ENCODE results near the gene SLC22A23.

Gene SLC22A23

GRCh38 chr6:3391902-3392458 lies 64.9 kb downstream of the SLC22A23 start:
- H3K4me1 ChIP-seq (ENCODE audit: control insufficient read depth, insufficient read depth, low read depth, low read length), result peaks cover 3% of the 10 kb centered on the region
- no peak overlapping the region for H2BK15ac ChIP-seq (ENCODE audit: low read depth, poor library complexity, severe bottlenecking)
- no peak overlapping the region for H3K4ac ChIP-seq (ENCODE audit: low read depth in 1 of 2, low read length in 2 of 2)
- H4K8ac ChIP-seq (ENCODE audit: low read length), result no peak overlapping the region
- no peak overlapping the region for H3K27ac ChIP-seq (ENCODE audit: low read length, poor library complexity, severe bottlenecking)
- no peaks in the 10 kb centered on the region for H3K79me1 ChIP-seq (replicated peaks; ENCODE audit: low read length, poor library complexity, severe bottlenecking)
- no peak overlapping the region for H2AK5ac ChIP-seq (ENCODE audit: low read length, severe bottlenecking)
- H3K9me3 ChIP-seq (ENCODE audit: control insufficient read depth, low read length), result no peaks in the 10 kb centered on the region
- H3K27me3 ChIP-seq (ENCODE audit: control insufficient read depth in 1 of 2, insufficient read depth in 1 of 2, low read length in 2 of 2), result no peaks in the 10 kb centered on the region
- no peak overlapping the region for H3K4me2 ChIP-seq (ENCODE audit: low read length, poor library complexity, severe bottlenecking)
- no peak overlapping the region for H3K18ac ChIP-seq (ENCODE audit: low read depth in 1 of 2, low read length in 2 of 2)
- no peak overlapping the region for H3K23ac ChIP-seq (ENCODE audit: low read length in 2 of 2)
- no peak overlapping the region for H4K91ac ChIP-seq (ENCODE audit: low read length)
- H3K14ac ChIP-seq (ENCODE audit: low read length in 2 of 2), result peak overlapping the region in 1 of 2 experiments; percentile 35
- H2BK5ac ChIP-seq (ENCODE audit: low read depth, low read length, poor library complexity, severe bottlenecking), result no peak overlapping the region
- no peak overlapping the region for H3K9ac ChIP-seq (ENCODE audit: low read length)
- no peak for DNase-seq
- no peak overlapping the region for H2BK120ac ChIP-seq (ENCODE audit: low read depth, low read length)
- H3K36me3 ChIP-seq (ENCODE audit: control insufficient read depth in 1 of 2, insufficient read depth in 2 of 2, low read depth in 1 of 2, low read length in 2 of 2), result peaks cover 0 to 23% of the 10 kb centered on the region in 2 experiments
- H2AFZ ChIP-seq (ENCODE audit: low read depth, low read length), result no peak overlapping the region
- no peak overlapping the region for H2BK12ac ChIP-seq (ENCODE audit: low read length in 2 of 2)
- WGBS, result 91% methylated on average over 1 of the region's 3 CpGs
- H3K4me3 ChIP-seq (ENCODE audit: insufficient read depth in 1 of 2, low read depth in 1 of 2, low read length in 2 of 2), result no peak overlapping the region

- no peaks in the 10 kb centered on the region for H3K79me1 ChIP-seq (replicated peaks; ENCODE audit: low read length, poor library complexity, severe bottlenecking)
- H2BK15ac ChIP-seq (ENCODE audit: low read depth, poor library complexity, severe bottlenecking), result no peak overlapping the region
- H3K36me3 ChIP-seq (ENCODE audit: control insufficient read depth in 1 of 2, insufficient read depth in 2 of 2, low read depth in 1 of 2, low read length in 2 of 2), result peaks cover 0 to 26% of the 10 kb centered on the region in 2 experiments
- no peak overlapping the region for H2BK120ac ChIP-seq (ENCODE audit: low read depth, low read length)
- DNase-seq, result no peak
- peak overlapping the region; percentile 88 for H3K9ac ChIP-seq (ENCODE audit: low read length)
- H4K8ac ChIP-seq (ENCODE audit: low read length), result no peak overlapping the region
- WGBS, result 93% methylated on average over 3 of the region's 5 CpGs
- H3K4ac ChIP-seq (ENCODE audit: low read depth in 1 of 2, low read length in 2 of 2), result no peak overlapping the region
- no peak overlapping the region for H2BK12ac ChIP-seq (ENCODE audit: low read length in 2 of 2)
- H3K4me1 ChIP-seq (ENCODE audit: control insufficient read depth, insufficient read depth, low read depth, low read length), result peaks cover 2% of the 10 kb centered on the region
- no peak overlapping the region for H2AFZ ChIP-seq (ENCODE audit: low read depth, low read length)
- peaks cover 0 to 12% of the 10 kb centered on the region in 2 experiments for H3K27me3 ChIP-seq (ENCODE audit: control insufficient read depth in 1 of 2, insufficient read depth in 1 of 2, low read length in 2 of 2)
- H3K27ac ChIP-seq (ENCODE audit: low read length, poor library complexity, severe bottlenecking), result no peak overlapping the region
- H3K4me2 ChIP-seq (ENCODE audit: low read length, poor library complexity, severe bottlenecking), result no peak overlapping the region
- no peaks in the 10 kb centered on the region for H3K9me3 ChIP-seq (ENCODE audit: control insufficient read depth, low read length)
- H3K4me3 ChIP-seq (ENCODE audit: insufficient read depth in 1 of 2, low read depth in 1 of 2, low read length in 2 of 2), result peak overlapping the region in 1 of 2 experiments; percentile 41
- no peak overlapping the region for H2AK5ac ChIP-seq (ENCODE audit: low read length, severe bottlenecking)
- H4K91ac ChIP-seq (ENCODE audit: low read length), result no peak overlapping the region
- H3K14ac ChIP-seq (ENCODE audit: low read length in 2 of 2), result no peak overlapping the region
- no peak overlapping the region for H3K23ac ChIP-seq (ENCODE audit: low read length in 2 of 2)
- no peak overlapping the region for H2BK5ac ChIP-seq (ENCODE audit: low read depth, low read length, poor library complexity, severe bottlenecking)
- no peak overlapping the region for H3K18ac ChIP-seq (ENCODE audit: low read depth in 1 of 2, low read length in 2 of 2)
Observed at GRCh38 chr6:3390698-3391097, 66.2 kb downstream of the SLC22A23 start.

- H3K18ac ChIP-seq (ENCODE audit: low read depth in 1 of 2, low read length in 2 of 2), result no peak overlapping the region
- no peak overlapping the region for H2BK5ac ChIP-seq (ENCODE audit: low read depth, low read length, poor library complexity, severe bottlenecking)
- H3K79me1 ChIP-seq (replicated peaks; ENCODE audit: low read length, poor library complexity, severe bottlenecking), result no peaks in the 10 kb centered on the region
- no peak overlapping the region for H3K4me2 ChIP-seq (ENCODE audit: low read length, poor library complexity, severe bottlenecking)
- H3K27me3 ChIP-seq (ENCODE audit: control insufficient read depth in 1 of 2, insufficient read depth in 1 of 2, low read length in 2 of 2), result peaks cover 0 to 15% of the 10 kb centered on the region in 2 experiments
- H3K9me3 ChIP-seq (ENCODE audit: control insufficient read depth, low read length), result no peaks in the 10 kb centered on the region
- peak overlapping the region; percentile 88 for H3K9ac ChIP-seq (ENCODE audit: low read length)
- H3K14ac ChIP-seq (ENCODE audit: low read length in 2 of 2), result no peak overlapping the region
- H3K27ac ChIP-seq (ENCODE audit: low read length, poor library complexity, severe bottlenecking), result no peak overlapping the region
- no peak overlapping the region for H2BK15ac ChIP-seq (ENCODE audit: low read depth, poor library complexity, severe bottlenecking)
- H4K8ac ChIP-seq (ENCODE audit: low read length), result no peak overlapping the region
- H3K4me1 ChIP-seq (ENCODE audit: control insufficient read depth, insufficient read depth, low read depth, low read length), result peaks cover 2% of the 10 kb centered on the region
- H2AK5ac ChIP-seq (ENCODE audit: low read length, severe bottlenecking), result no peak overlapping the region
- no peak for DNase-seq
- H2AFZ ChIP-seq (ENCODE audit: low read depth, low read length), result no peak overlapping the region
- H3K4me3 ChIP-seq (ENCODE audit: insufficient read depth in 1 of 2, low read depth in 1 of 2, low read length in 2 of 2), result peak overlapping the region in 1 of 2 experiments; percentile 63
- H3K4ac ChIP-seq (ENCODE audit: low read depth in 1 of 2, low read length in 2 of 2), result no peak overlapping the region
- no peak overlapping the region for H2BK120ac ChIP-seq (ENCODE audit: low read depth, low read length)
- peaks cover 0 to 20% of the 10 kb centered on the region in 2 experiments for H3K36me3 ChIP-seq (ENCODE audit: control insufficient read depth in 1 of 2, insufficient read depth in 2 of 2, low read depth in 1 of 2, low read length in 2 of 2)
- H3K23ac ChIP-seq (ENCODE audit: low read length in 2 of 2), result no peak overlapping the region
- H2BK12ac ChIP-seq (ENCODE audit: low read length in 2 of 2), result no peak overlapping the region
- H4K91ac ChIP-seq (ENCODE audit: low read length), result no peak overlapping the region
- 92% methylated on average over 15 of the region's 15 CpGs for WGBS
Observed at GRCh38 chr6:3389390-3390167, 67.3 kb downstream of the SLC22A23 start.

GRCh38 chr6:3388786-3389185 lies 68.1 kb downstream of the SLC22A23 start:
- Histone ChIP-seq H2AFZ (ENCODE audit: low read depth, low read length) (no peak overlapping the region), H3K27me3 (ENCODE audit: control insufficient read depth in 1 of 2, insufficient read depth in 1 of 2, low read length in 2 of 2) (peaks cover 0 to 15% of the 10 kb centered on the region in 2 experiments), H2BK5ac (ENCODE audit: low read depth, low read length, poor library complexity, severe bottlenecking) (no peak overlapping the region), H3K9me3 (ENCODE audit: control insufficient read depth, low read length) (no peaks in the 10 kb centered on the region), H3K79me1 (replicated peaks; ENCODE audit: low read length, poor library complexity, severe bottlenecking) (no peaks in the 10 kb centered on the region), H3K4me1 (ENCODE audit: control insufficient read depth, insufficient read depth, low read depth, low read length) (peaks cover 2% of the 10 kb centered on the region), H3K36me3 (ENCODE audit: control insufficient read depth in 1 of 2, insufficient read depth in 2 of 2, low read depth in 1 of 2, low read length in 2 of 2) (peaks cover 0 to 15% of the 10 kb centered on the region in 2 experiments), H2BK120ac (ENCODE audit: low read depth, low read length) (no peak overlapping the region), H2BK12ac (ENCODE audit: low read length in 2 of 2) (no peak overlapping the region), H3K27ac (ENCODE audit: low read length, poor library complexity, severe bottlenecking) (no peak overlapping the region), H3K18ac (ENCODE audit: low read depth in 1 of 2, low read length in 2 of 2) (no peak overlapping the region), H3K9ac (ENCODE audit: low read length) (peak overlapping the region; percentile 88), H3K4me3 (ENCODE audit: insufficient read depth in 1 of 2, low read depth in 1 of 2, low read length in 2 of 2) (no peak overlapping the region), H4K8ac (ENCODE audit: low read length) (no peak overlapping the region), H3K23ac (ENCODE audit: low read length in 2 of 2) (no peak overlapping the region), H3K4ac (ENCODE audit: low read depth in 1 of 2, low read length in 2 of 2) (no peak overlapping the region), H2BK15ac (ENCODE audit: low read depth, poor library complexity, severe bottlenecking) (no peak overlapping the region), H2AK5ac (ENCODE audit: low read length, severe bottlenecking) (no peak overlapping the region), H4K91ac (ENCODE audit: low read length) (no peak overlapping the region), H3K14ac (ENCODE audit: low read length in 2 of 2) (no peak overlapping the region), H3K4me2 (ENCODE audit: low read length, poor library complexity, severe bottlenecking) (no peak overlapping the region)
- DNase-seq, result no peak
- WGBS, result 93% methylated on average over 6 of the region's 9 CpGs

Measured in mesenchymal stem cell (in vitro differentiated cells and primary cell).